Measurements from ENCODE around the gene ANKRD13C.

ANKRD13C gene

GRCh38 chr1:70293186-70293843, 61.2 kb downstream of the ANKRD13C start:
- peaks cover 81% of the 10 kb centered on the region for H3K36me3 ChIP-seq (ENCODE audit: insufficient read depth, insufficient read length, low read length)
- no peaks in the 10 kb centered on the region for H3K9me3 ChIP-seq (ENCODE audit: insufficient read depth, low read length)
- no peak overlapping the region for H3K4me3 ChIP-seq (ENCODE audit: insufficient read length, low read depth)
- no peak for DNase-seq (ENCODE audit: low read depth, low spot score)
- no peaks in the 10 kb centered on the region for H3K27me3 ChIP-seq (ENCODE audit: insufficient read depth, insufficient read length)
- H3K4me1 ChIP-seq (ENCODE audit: insufficient read depth, insufficient read length): no peaks in the 10 kb centered on the region
- no peak for TF ChIP-seq YY1 (IDR thresholded peaks at IDR 0.05; ENCODE audit: insufficient read depth, insufficient read length)
- no peak for TF ChIP-seq ZNF274 (IDR thresholded peaks at IDR 0.05; ENCODE audit: low read depth, low read length)
- no peak for TF ChIP-seq SUZ12 (IDR thresholded peaks at IDR 0.05; ENCODE audit: extremely low read depth, insufficient read depth, insufficient read length)
- H3K9ac ChIP-seq (ENCODE audit: insufficient read length, low read depth): no peak overlapping the region

- Histone ChIP-seq H3K9ac (ENCODE audit: insufficient read length, low read depth) (no peak overlapping the region), H3K9me3 (ENCODE audit: insufficient read depth, low read length) (no peaks in the 10 kb centered on the region), H3K4me1 (ENCODE audit: insufficient read depth, insufficient read length) (no peaks in the 10 kb centered on the region), H3K4me3 (ENCODE audit: insufficient read length, low read depth) (no peak overlapping the region), H3K27me3 (ENCODE audit: insufficient read depth, insufficient read length) (no peaks in the 10 kb centered on the region), H3K36me3 (ENCODE audit: insufficient read depth, insufficient read length, low read length) (peaks cover 69% of the 10 kb centered on the region)
- DNase-seq (ENCODE audit: low read depth, low spot score): no peak
- TF ChIP-seq ZNF274 (IDR thresholded peaks at IDR 0.05; ENCODE audit: low read depth, low read length) (no peak), SUZ12 (IDR thresholded peaks at IDR 0.05; ENCODE audit: extremely low read depth, insufficient read depth, insufficient read length) (no peak), YY1 (IDR thresholded peaks at IDR 0.05; ENCODE audit: insufficient read depth, insufficient read length) (no peak)
Observed at GRCh38 chr1:70290218-70290617, 64.3 kb downstream of the ANKRD13C start.

- Histone ChIP-seq H3K9me3 (ENCODE audit: insufficient read depth, low read length) (no peaks in the 10 kb centered on the region), H3K36me3 (ENCODE audit: insufficient read depth, insufficient read length, low read length) (peaks cover 52% of the 10 kb centered on the region), H3K4me3 (ENCODE audit: insufficient read length, low read depth) (no peak overlapping the region), H3K27me3 (ENCODE audit: insufficient read depth, insufficient read length) (no peaks in the 10 kb centered on the region), H3K9ac (ENCODE audit: insufficient read length, low read depth) (no peak overlapping the region), H3K4me1 (ENCODE audit: insufficient read depth, insufficient read length) (no peaks in the 10 kb centered on the region)
- TF ChIP-seq YY1 (IDR thresholded peaks at IDR 0.05; ENCODE audit: insufficient read depth, insufficient read length) (no peak), ZNF274 (IDR thresholded peaks at IDR 0.05; ENCODE audit: low read depth, low read length) (no peak), SUZ12 (IDR thresholded peaks at IDR 0.05; ENCODE audit: extremely low read depth, insufficient read depth, insufficient read length) (no peak)
- DNase-seq (ENCODE audit: low read depth, low spot score): no peak
Observed at GRCh38 chr1:70288166-70288565, 66.4 kb downstream of the ANKRD13C start.

- H3K4me1 ChIP-seq (ENCODE audit: insufficient read depth, insufficient read length): no peaks in the 10 kb centered on the region
- peaks cover 43% of the 10 kb centered on the region for H3K36me3 ChIP-seq (ENCODE audit: insufficient read depth, insufficient read length, low read length)
- TF ChIP-seq ZNF274 (IDR thresholded peaks at IDR 0.05; ENCODE audit: low read depth, low read length) (no peak), SUZ12 (IDR thresholded peaks at IDR 0.05; ENCODE audit: extremely low read depth, insufficient read depth, insufficient read length) (no peak), YY1 (IDR thresholded peaks at IDR 0.05; ENCODE audit: insufficient read depth, insufficient read length) (no peak)
- H3K4me3 ChIP-seq (ENCODE audit: insufficient read length, low read depth): no peak overlapping the region
- no peaks in the 10 kb centered on the region for H3K9me3 ChIP-seq (ENCODE audit: insufficient read depth, low read length)
- no peak overlapping the region for H3K9ac ChIP-seq (ENCODE audit: insufficient read length, low read depth)
- no peak for DNase-seq (ENCODE audit: low read depth, low spot score)
- no peaks in the 10 kb centered on the region for H3K27me3 ChIP-seq (ENCODE audit: insufficient read depth, insufficient read length)
Observed at GRCh38 chr1:70286453-70286852, 68.1 kb downstream of the ANKRD13C start.

GRCh38 chr1:70284366-70284765, 70.2 kb downstream of the ANKRD13C start:
- Histone ChIP-seq H3K4me3 (ENCODE audit: insufficient read length, low read depth) (no peak overlapping the region), H3K9ac (ENCODE audit: insufficient read length, low read depth) (no peak overlapping the region), H3K36me3 (ENCODE audit: insufficient read depth, insufficient read length, low read length) (peaks cover 39% of the 10 kb centered on the region), H3K9me3 (ENCODE audit: insufficient read depth, low read length) (no peaks in the 10 kb centered on the region), H3K4me1 (ENCODE audit: insufficient read depth, insufficient read length) (no peaks in the 10 kb centered on the region), H3K27me3 (ENCODE audit: insufficient read depth, insufficient read length) (no peaks in the 10 kb centered on the region)
- TF ChIP-seq SUZ12 (IDR thresholded peaks at IDR 0.05; ENCODE audit: extremely low read depth, insufficient read depth, insufficient read length) (no peak), YY1 (IDR thresholded peaks at IDR 0.05; ENCODE audit: insufficient read depth, insufficient read length) (no peak)
- no peak for DNase-seq (ENCODE audit: low read depth, low spot score)

- H3K36me3 ChIP-seq (ENCODE audit: insufficient read depth, insufficient read length, low read length): peaks cover 57% of the 10 kb centered on the region
- TF ChIP-seq SUZ12 (IDR thresholded peaks at IDR 0.05; ENCODE audit: extremely low read depth, insufficient read depth, insufficient read length): no peak
- TF ChIP-seq YY1 (IDR thresholded peaks at IDR 0.05; ENCODE audit: insufficient read depth, insufficient read length): no peak
- no peak for TF ChIP-seq ZNF274 (IDR thresholded peaks at IDR 0.05; ENCODE audit: low read depth, low read length)
- H3K27me3 ChIP-seq (ENCODE audit: insufficient read depth, insufficient read length): no peaks in the 10 kb centered on the region
- no peaks in the 10 kb centered on the region for H3K9me3 ChIP-seq (ENCODE audit: insufficient read depth, low read length)
- H3K9ac ChIP-seq (ENCODE audit: insufficient read length, low read depth): no peak overlapping the region
- H3K4me3 ChIP-seq (ENCODE audit: insufficient read length, low read depth): no peak overlapping the region
- no peak for DNase-seq (ENCODE audit: low read depth, low spot score)
- no peaks in the 10 kb centered on the region for H3K4me1 ChIP-seq (ENCODE audit: insufficient read depth, insufficient read length)
Observed at GRCh38 chr1:70278710-70279109, 75.8 kb downstream of the ANKRD13C start.

- no peak for DNase-seq (ENCODE audit: low read depth, low spot score)
- no peak overlapping the region for H3K9ac ChIP-seq (ENCODE audit: insufficient read length, low read depth)
- H3K4me1 ChIP-seq (ENCODE audit: insufficient read depth, insufficient read length): no peaks in the 10 kb centered on the region
- H3K9me3 ChIP-seq (ENCODE audit: insufficient read depth, low read length): no peaks in the 10 kb centered on the region
- H3K36me3 ChIP-seq (ENCODE audit: insufficient read depth, insufficient read length, low read length): peaks cover 65% of the 10 kb centered on the region
- H3K27me3 ChIP-seq (ENCODE audit: insufficient read depth, insufficient read length): no peaks in the 10 kb centered on the region
- H3K4me3 ChIP-seq (ENCODE audit: insufficient read length, low read depth): no peak overlapping the region
- TF ChIP-seq ZNF274 (IDR thresholded peaks at IDR 0.05; ENCODE audit: low read depth, low read length) (no peak), YY1 (IDR thresholded peaks at IDR 0.05; ENCODE audit: insufficient read depth, insufficient read length) (no peak), SUZ12 (IDR thresholded peaks at IDR 0.05; ENCODE audit: extremely low read depth, insufficient read depth, insufficient read length) (no peak)
Observed at GRCh38 chr1:70277875-70278274, 76.6 kb downstream of the ANKRD13C start.

Measured in NT2/D1 (cell line).